Measurements from ENCODE around the gene PARM1.

DNA sequence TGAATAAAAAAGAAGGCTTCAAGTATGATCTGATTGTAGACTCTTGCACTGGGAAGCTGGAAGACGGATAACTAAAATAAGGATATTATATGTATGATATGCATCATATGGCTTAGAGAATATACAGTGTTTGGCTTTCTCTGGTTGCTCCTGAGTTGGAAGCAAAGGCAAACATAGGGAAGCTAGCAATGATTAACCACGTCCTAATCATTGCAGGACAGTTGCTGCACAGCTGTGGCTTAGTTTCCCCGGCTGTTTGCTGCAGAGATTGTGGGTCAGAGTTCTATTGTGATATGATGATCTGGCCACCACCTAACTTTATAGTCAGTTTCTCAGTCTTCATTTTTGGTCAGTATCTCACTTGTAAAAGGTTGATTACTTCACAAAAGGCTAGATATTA, 36.3 kb upstream of the PARM1 start:
- TF ChIP-seq, protein P1, sequence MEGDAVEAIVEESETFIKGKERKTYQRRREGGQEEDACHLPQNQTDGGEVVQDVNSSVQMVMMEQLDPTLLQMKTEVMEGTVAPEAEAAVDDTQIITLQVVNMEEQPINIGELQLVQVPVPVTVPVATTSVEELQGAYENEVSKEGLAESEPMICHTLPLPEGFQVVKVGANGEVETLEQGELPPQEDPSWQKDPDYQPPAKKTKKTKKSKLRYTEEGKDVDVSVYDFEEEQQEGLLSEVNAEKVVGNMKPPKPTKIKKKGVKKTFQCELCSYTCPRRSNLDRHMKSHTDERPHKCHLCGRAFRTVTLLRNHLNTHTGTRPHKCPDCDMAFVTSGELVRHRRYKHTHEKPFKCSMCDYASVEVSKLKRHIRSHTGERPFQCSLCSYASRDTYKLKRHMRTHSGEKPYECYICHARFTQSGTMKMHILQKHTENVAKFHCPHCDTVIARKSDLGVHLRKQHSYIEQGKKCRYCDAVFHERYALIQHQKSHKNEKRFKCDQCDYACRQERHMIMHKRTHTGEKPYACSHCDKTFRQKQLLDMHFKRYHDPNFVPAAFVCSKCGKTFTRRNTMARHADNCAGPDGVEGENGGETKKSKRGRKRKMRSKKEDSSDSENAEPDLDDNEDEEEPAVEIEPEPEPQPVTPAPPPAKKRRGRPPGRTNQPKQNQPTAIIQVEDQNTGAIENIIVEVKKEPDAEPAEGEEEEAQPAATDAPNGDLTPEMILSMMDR (IDR thresholded peaks at IDR 0.05; ENCODE audit: insufficient read depth, low read length), result no peak
- TF ChIP-seq GABPA (IDR thresholded peaks at IDR 0.05; ENCODE audit: low read depth) (no peak), SPI1 (IDR thresholded peaks at IDR 0.05; ENCODE audit: borderline replicate concordance, low read depth) (no peak)
